HuH-7 (cell line): Measurements from ENCODE around the gene BICDL2.

Source experiments
- DNase-seq: peaks from one replicate; pipeline ENCODE4 v3.0.0; 2011; ENCODE audit warnings: low spot score

The BICDL2 gene

GRCh38 chr16:3009568-3010390 lies 27.0 kb downstream of the BICDL2 start:
- no peak for DNase-seq

GRCh38 chr16:3008690-3009037 lies 28.1 kb downstream of the BICDL2 start:
- DNase-seq, result no peak

- no peak for DNase-seq
Observed at GRCh38 chr16:3007957-3008689, 28.6 kb downstream of the BICDL2 start.

- DNase-seq, result no peak
Observed at GRCh38 chr16:3007059-3007956, 29.4 kb downstream of the BICDL2 start.

DNA sequence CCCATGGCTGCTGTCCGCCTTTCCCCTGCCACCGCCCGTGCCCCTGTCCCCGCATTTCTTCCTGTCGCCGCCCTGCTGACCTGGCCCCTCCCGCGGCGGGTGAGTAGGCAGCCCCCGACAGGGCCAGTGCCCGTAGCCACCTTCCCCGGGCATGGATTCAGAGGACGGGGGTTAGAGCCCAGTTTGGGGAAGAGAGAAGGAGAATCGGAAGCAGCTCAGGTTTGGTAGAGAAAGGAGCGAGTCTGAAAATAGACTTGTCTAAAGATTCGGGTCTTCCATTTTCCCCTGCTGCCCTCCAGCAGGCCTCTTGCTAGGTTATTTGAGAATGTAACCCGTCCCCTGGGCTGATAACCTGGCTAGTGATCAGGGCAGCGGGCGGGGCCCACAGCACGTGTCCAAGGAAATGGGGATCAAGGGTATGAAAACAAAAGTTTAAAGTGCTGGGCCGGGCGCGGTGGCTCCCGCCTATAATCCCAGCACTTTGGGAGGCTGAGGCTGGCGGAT lies 31.9 kb downstream of the BICDL2 start:
- DNase-seq, result no peak

- no peak for DNase-seq
Observed at GRCh38 chr16:3004319-3004718, 32.4 kb downstream of the BICDL2 start.

- DNase-seq, result peak; percentile 98
Observed at GRCh38 chr16:3003582-3004270, 33.0 kb downstream of the BICDL2 start.

- DNase-seq, result no peak
Observed at GRCh38 chr16:3001316-3001715, 35.4 kb downstream of the BICDL2 start.

DNA sequence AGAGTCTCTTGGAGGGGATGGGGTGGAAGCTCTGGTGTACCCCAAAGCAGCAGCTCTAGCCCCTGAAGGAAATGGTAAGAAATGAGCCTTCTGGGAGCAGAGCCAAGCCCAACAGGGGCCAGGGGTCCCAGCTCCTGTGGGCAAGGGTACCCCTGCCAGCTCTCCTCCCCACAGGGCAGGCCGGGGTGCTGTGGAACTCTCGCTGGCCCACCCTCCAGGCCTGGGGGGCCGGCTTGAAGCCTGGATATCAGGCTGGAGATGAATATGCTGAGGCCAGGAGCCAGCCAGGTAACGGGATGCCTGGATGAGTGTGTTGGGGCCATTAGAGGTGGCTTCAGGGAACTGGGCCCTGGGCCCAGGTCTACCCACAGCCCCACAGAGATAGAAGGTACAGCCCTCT lies 36.2 kb downstream of the BICDL2 start:
- no peak for DNase-seq

DNA sequence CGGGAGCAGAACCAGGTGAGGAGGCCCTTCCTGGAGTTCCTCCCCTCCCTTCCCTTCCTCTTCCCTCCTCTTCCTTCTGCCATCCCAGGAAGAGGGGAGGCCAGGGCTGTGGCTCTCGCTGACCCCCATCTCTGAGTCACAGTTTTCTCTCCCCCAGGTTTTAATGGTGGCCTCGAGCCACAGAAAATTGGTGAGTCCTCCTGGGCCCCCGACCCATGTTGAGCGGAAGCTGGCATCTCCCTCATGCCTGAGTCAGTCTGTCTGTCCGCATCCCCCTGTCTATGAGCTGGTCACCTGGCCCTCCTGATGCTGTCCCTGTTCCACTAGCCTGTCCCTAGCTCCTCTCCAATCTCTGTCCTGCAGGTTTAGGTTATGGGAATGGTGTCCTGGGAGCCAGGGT lies 36.8 kb downstream of the BICDL2 start:
- DNase-seq, result no peak

DNA sequence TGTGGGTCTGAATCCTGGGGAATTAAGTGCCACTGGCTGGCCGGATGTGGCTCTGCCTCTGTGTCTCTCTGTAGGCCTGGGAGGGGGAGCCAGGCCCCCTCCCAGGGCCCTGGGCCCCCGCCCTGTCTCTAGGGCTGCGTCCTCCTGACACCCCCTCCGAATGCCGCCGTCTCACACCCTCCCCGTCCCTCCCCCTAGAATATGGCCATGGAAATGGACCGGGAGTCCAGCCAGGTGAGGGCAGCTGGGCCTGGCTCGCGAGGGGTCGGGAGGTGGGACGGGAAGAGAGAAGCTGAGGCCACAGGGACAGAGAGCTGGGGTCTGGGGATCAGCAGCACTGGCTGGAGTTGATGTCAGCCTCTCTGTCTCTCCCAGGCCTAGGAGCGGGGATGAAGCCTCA lies 40.4 kb downstream of the BICDL2 start:
- no peak for DNase-seq

GRCh38 chr16:2992383-2993081 lies 44.2 kb downstream of the BICDL2 start:
- no peak for DNase-seq

DNA sequence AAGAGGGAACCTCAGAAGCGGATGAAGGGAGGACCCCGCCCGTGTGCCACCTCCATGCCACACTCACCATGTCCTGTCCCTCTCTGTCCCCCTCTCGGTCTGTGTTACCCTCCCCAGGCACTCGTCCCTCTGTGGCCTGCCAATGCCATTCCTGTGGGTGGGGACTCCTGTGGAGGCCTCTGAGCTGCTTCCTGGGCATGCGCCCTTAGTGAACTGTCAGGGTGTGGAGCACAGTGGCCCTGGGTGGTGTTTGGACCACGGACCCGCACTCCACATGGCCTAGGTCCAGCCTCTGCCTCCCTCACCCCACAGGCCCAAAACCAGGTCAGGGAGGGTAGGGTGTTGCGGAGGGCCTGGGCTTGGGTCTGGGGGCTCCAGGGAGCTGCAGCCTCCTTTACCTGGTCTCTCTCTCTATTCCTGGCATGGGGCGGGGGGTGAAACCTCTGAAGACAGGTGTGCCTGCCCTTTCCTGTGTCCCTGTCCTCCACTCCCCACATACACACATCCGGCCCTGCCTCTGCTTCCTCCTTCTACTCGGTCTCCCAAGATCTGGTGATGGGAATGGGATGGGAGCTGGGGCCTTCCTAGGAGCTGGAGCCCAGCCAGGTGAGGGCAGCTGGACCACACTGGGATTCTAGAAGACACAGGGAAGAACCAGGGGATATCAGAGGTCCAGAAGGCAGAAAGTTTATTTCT lies 45.0 kb downstream of the BICDL2 start:
- DNase-seq, result no peak

GRCh38 chr16:2990891-2991290 lies 45.9 kb downstream of the BICDL2 start:
- no peak for DNase-seq

DNA sequence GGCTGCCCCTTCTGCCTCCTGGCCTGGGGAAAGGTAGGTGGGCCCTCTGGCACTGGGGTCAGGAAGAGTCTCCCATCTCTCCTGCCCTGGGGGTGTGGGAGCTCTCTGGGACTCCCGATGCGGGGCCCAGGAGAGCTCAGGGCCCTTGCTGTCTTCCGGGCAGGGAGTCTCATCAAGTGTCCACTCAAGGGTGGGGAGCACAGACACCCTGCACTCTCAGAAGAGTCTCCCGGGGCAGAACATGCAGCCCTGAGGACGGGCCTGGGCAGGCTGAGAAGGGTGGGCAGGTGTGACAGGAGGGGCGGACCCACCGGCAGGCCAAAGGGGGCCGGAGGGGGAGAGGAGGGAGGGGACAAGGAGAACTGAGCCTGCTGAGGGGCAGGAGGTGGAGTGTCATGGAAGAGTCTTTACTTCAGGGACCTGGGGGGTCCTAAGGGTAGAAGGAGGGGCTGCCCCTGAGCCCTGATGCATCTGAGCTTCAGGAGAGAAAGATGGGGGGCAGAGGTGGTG lies 48.1 kb downstream of the BICDL2 start:
- DNase-seq, result no peak

GRCh38 chr16:2987833-2988232 lies 48.9 kb downstream of the BICDL2 start:
- DNase-seq, result no peak

GRCh38 chr16:2987286-2987685 lies 49.5 kb downstream of the BICDL2 start:
- DNase-seq, result no peak

DNA sequence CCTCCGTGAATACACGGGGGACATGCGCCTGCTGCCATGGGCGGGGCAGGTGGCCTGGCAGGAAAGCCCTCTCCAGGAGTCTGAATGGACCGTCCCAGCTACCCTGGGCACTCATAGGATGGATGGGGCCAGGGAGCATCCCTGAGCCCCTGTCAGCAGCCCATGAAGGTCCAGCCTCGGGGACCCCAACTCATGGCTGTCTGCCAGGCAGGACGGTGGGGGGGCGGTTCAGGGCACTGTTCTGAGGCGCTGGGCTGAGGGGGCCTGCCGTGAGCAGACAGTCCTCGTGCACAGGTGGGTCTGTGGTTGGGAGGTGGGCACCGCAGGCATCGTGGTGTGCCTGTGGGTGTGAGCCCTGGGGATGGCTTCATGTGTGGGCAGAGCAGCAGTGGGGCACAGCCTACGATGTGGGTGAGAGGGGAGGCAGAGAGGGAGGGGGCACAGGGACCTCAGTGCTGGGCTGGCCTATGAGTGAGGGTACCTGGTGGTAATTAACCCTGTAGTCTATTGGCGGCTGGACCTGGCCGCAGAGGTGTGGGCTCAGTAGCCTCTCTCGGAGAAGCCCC lies 50.0 kb downstream of the BICDL2 start:
- DNase-seq, result no peak

- DNase-seq, result no peak
Observed at GRCh38 chr16:2985893-2986355, 50.8 kb downstream of the BICDL2 start.

DNA sequence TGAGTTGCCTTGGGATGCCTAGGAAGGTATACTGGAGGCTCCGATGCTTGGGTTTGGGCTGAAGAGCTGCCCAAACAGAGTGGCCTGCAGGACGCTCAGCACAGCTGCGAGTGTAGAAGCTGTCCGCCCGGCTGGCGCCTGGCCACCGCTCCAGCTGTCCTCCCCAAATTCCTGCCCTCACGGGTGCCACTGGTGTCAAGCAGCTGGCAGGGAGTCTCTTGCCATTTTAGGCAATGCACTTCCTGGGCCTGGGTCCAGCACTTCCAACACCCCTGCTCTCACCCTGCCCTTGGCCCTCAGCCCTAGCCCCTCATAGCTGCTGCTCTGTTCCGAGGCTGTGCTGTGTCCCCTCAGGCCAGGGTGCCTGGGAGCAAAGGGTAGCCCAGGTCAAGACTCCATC lies 51.3 kb downstream of the BICDL2 start:
- no peak for DNase-seq
